HuH-7.5 (cell line): ENCODE data around the gene MAP2K5.

Experiments
- DNase-seq: peaks from one replicate; pipeline ENCODE4 v3.0.0; 2011; ENCODE audit warnings: low spot score

Gene MAP2K5

GRCh38 chr15:67559576-67559975, 17.1 kb downstream of the MAP2K5 start:
- DNase-seq = no peak

- no peak for DNase-seq
Measured at GRCh38 chr15:67560320-67560719, 17.8 kb downstream of the MAP2K5 start.

- DNase-seq = no peak
Measured at GRCh38 chr15:67563092-67563491, 20.6 kb downstream of the MAP2K5 start.

- DNase-seq = no peak
Measured at GRCh38 chr15:67564021-67564967, 21.8 kb downstream of the MAP2K5 start.

- no peak for DNase-seq
Measured at GRCh38 chr15:67564968-67565345, 22.5 kb downstream of the MAP2K5 start.

- DNase-seq = no peak
Measured at GRCh38 chr15:67569668-67570067, 27.2 kb downstream of the MAP2K5 start.

GRCh38 chr15:67570875-67571647, 28.6 kb downstream of the MAP2K5 start:
- no peak for DNase-seq

- no peak for DNase-seq
Measured at GRCh38 chr15:67571648-67572415, 29.3 kb downstream of the MAP2K5 start.

- no peak for DNase-seq
Measured at GRCh38 chr15:67573194-67573593, 30.7 kb downstream of the MAP2K5 start.

GRCh38 chr15:67575039-67575502, 32.6 kb downstream of the MAP2K5 start:
- DNase-seq = peak; percentile 22

GRCh38 chr15:67578020-67578600, 35.6 kb downstream of the MAP2K5 start:
- no peak for DNase-seq

- DNase-seq = no peak
Measured at GRCh38 chr15:67579164-67579563, 36.7 kb downstream of the MAP2K5 start.

- DNase-seq = no peak
Measured at GRCh38 chr15:67579967-67580366, 37.5 kb downstream of the MAP2K5 start.

GRCh38 chr15:67584157-67584556, 41.7 kb downstream of the MAP2K5 start:
- no peak for DNase-seq

- DNase-seq = no peak
Measured at GRCh38 chr15:67585681-67586080, 43.2 kb downstream of the MAP2K5 start.

GRCh38 chr15:67587331-67587730, 44.8 kb downstream of the MAP2K5 start:
- DNase-seq = no peak

GRCh38 chr15:67587754-67588153, 45.3 kb downstream of the MAP2K5 start:
- DNase-seq = no peak

GRCh38 chr15:67590191-67590590, 47.7 kb downstream of the MAP2K5 start:
- DNase-seq = no peak

GRCh38 chr15:67592245-67592644, 49.7 kb downstream of the MAP2K5 start:
- no peak for DNase-seq

- DNase-seq = no peak
Measured at GRCh38 chr15:67593562-67593961, 51.1 kb downstream of the MAP2K5 start.

GRCh38 chr15:67594770-67595169, 52.3 kb downstream of the MAP2K5 start:
- DNase-seq = no peak

GRCh38 chr15:67595572-67595971, 53.1 kb downstream of the MAP2K5 start:
- no peak for DNase-seq
